Peyer's patch (tissue), 4 donors: ENCODE results near the gene SKAP2.

Source experiments
- CTCF ChIP-seq, 6 experiments: fragments of 450-650 bp in 4 of 6; fragments of 200-600 bp in 2 of 6; sonication (generic) in 1 of 6; IDR thresholded peaks; one replicate each; pipeline ENCODE4 v1.5.1; 2017 to 2019; ENCODE audit warnings: antibody characterized with exemption in 6 of 6, mild to moderate bottlenecking in 3 of 6, moderate library complexity in 1 of 6
- POLR2A ChIP-seq, 2 donors: fragments of 450-650 bp; IDR thresholded peaks; one replicate each; pipeline ENCODE4 v1.5.1; 2017; ENCODE audit warnings: antibody characterized with exemption in 2 of 2, mild to moderate bottlenecking in 2 of 2, moderate library complexity in 2 of 2

DNA sequence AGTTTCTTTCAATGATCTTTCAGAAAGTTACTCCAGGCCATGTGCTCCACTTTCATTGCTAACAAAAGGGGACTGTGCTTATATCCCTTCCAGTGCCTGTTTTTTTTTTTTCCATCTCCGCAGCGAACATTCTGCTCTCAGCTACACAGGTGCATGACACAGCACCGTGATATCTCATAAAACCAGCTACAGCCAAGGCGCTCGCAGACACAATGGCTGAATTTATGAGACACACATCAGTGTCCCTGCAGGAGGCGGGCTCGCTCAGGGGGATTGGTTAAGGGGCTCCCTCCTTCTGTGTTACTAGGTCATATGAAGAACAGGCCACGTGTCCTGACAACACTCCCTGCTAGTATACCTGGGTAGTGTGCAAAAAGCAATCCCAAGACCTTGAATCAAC lies 245.5 kb downstream of the SKAP2 start:
- TF ChIP-seq POLR2A (IDR thresholded peaks at IDR 0.05) (no peak), CTCF (IDR thresholded peaks at IDR 0.05) (no peak)
